C4-2B (cell line): ENCODE measurements around the gene KLHL20.

ENCODE experiments used
- ZFX ChIP-seq: fragments of 450-650 bp; IDR thresholded peaks from 2 replicates; pipeline ENCODE4 v1.6.1; 2017
- TF ChIP-seq, protein P1 (sequence below): fragments of 450-650 bp; conservative IDR thresholded peaks from 2 replicates; pipeline ENCODE4 v1.5.1; 2017; ENCODE audit warnings: mild to moderate bottlenecking

DNA sequence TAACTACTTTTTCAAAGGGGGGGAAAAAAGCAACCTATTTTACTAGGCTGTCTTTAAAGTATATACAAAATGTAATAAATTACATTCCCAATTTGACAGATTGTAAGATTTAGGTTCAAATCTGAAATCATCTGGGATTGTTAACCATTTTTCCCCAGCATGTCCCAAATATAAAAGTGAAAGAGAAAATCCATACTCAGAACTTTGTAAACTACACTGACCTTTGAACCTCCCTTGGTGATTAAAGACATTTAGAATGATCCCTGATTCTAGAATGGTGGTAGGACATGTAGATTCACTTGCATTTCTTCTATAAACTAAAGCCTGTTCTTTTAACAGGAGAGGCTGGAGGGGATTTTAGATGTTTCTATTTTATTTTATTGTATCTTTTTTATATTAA lies 39.0 kb downstream of the KLHL20 start:
- TF ChIP-seq, protein P1, sequence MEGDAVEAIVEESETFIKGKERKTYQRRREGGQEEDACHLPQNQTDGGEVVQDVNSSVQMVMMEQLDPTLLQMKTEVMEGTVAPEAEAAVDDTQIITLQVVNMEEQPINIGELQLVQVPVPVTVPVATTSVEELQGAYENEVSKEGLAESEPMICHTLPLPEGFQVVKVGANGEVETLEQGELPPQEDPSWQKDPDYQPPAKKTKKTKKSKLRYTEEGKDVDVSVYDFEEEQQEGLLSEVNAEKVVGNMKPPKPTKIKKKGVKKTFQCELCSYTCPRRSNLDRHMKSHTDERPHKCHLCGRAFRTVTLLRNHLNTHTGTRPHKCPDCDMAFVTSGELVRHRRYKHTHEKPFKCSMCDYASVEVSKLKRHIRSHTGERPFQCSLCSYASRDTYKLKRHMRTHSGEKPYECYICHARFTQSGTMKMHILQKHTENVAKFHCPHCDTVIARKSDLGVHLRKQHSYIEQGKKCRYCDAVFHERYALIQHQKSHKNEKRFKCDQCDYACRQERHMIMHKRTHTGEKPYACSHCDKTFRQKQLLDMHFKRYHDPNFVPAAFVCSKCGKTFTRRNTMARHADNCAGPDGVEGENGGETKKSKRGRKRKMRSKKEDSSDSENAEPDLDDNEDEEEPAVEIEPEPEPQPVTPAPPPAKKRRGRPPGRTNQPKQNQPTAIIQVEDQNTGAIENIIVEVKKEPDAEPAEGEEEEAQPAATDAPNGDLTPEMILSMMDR = no peak
- no peak for TF ChIP-seq ZFX
